ENCODE data around the gene MTHFD1L.

The MTHFD1L gene

GRCh38 chr6:151142676-151143075, 277.2 kb downstream of the MTHFD1L start:
- H3K79me2 ChIP-seq (ENCODE audit: control insufficient read depth, low read length): no peaks in the 10 kb centered on the region

GRCh38 chr6:151143337-151143736, 277.8 kb downstream of the MTHFD1L start:
- no peaks in the 10 kb centered on the region for H3K9me3 ChIP-seq (ENCODE audit: control insufficient read depth, insufficient read depth, low read length)
- H3K27me3 ChIP-seq (ENCODE audit: control insufficient read depth, low read length): no peaks in the 10 kb centered on the region
- H3K27ac ChIP-seq (ENCODE audit: low read depth, low read length): no peak overlapping the region
- no peaks in the 10 kb centered on the region for H3F3A ChIP-seq (ENCODE audit: control insufficient read depth, insufficient read depth)
- peaks cover 7% of the 10 kb centered on the region for H3K4me1 ChIP-seq (ENCODE audit: control insufficient read depth, low read length)
- H3K4me3 ChIP-seq (ENCODE audit: low read length): no peak overlapping the region
- H3K4me2 ChIP-seq (ENCODE audit: low read length): no peak overlapping the region
- H3K9me2 ChIP-seq (replicated peaks; ENCODE audit: control insufficient read depth, low read length): no peaks in the 10 kb centered on the region
- H4K20me1 ChIP-seq (ENCODE audit: control insufficient read depth, insufficient read depth, low read depth, low read length): no peaks in the 10 kb centered on the region
- TF ChIP-seq EZH2phosphoT487 (IDR thresholded peaks at IDR 0.05; ENCODE audit: borderline replicate concordance, low read length) (no peak), CTCF (IDR thresholded peaks at IDR 0.05; ENCODE audit: low read depth, low read length, poor library complexity, severe bottlenecking) (no peak)
- no peaks in the 10 kb centered on the region for H3K36me3 ChIP-seq (ENCODE audit: control insufficient read depth, low read length)
- H3K79me2 ChIP-seq (ENCODE audit: control insufficient read depth, low read length): no peaks in the 10 kb centered on the region

More at GRCh38 chr6:151142676-151143075, 277.2 kb downstream of the MTHFD1L start:
- no peaks in the 10 kb centered on the region for H3F3A ChIP-seq (ENCODE audit: control insufficient read depth, insufficient read depth)
- H3K4me1 ChIP-seq (ENCODE audit: control insufficient read depth, low read length): peaks cover 7% of the 10 kb centered on the region
- no peaks in the 10 kb centered on the region for H3K9me3 ChIP-seq (ENCODE audit: control insufficient read depth, insufficient read depth, low read length)
- no peaks in the 10 kb centered on the region for H3K36me3 ChIP-seq (ENCODE audit: control insufficient read depth, low read length)
- no peak for TF ChIP-seq CTCF (IDR thresholded peaks at IDR 0.05; ENCODE audit: low read depth, low read length, poor library complexity, severe bottlenecking)
- no peak for TF ChIP-seq EZH2phosphoT487 (IDR thresholded peaks at IDR 0.05; ENCODE audit: borderline replicate concordance, low read length)
- no peaks in the 10 kb centered on the region for H3K9me2 ChIP-seq (replicated peaks; ENCODE audit: control insufficient read depth, low read length)
- H3K4me3 ChIP-seq (ENCODE audit: low read length): no peak overlapping the region
- no peak overlapping the region for H3K27ac ChIP-seq (ENCODE audit: low read depth, low read length)
- no peaks in the 10 kb centered on the region for H4K20me1 ChIP-seq (ENCODE audit: control insufficient read depth, insufficient read depth, low read depth, low read length)
- H3K27me3 ChIP-seq (ENCODE audit: control insufficient read depth, low read length): no peaks in the 10 kb centered on the region
- no peak overlapping the region for H3K4me2 ChIP-seq (ENCODE audit: low read length)

GRCh38 chr6:151143806-151144205, 278.3 kb downstream of the MTHFD1L start:
- Histone ChIP-seq H3K27ac (ENCODE audit: low read depth, low read length) (no peak overlapping the region), H4K20me1 (ENCODE audit: control insufficient read depth, insufficient read depth, low read depth, low read length) (no peaks in the 10 kb centered on the region), H3F3A (ENCODE audit: control insufficient read depth, insufficient read depth) (no peaks in the 10 kb centered on the region), H3K4me1 (ENCODE audit: control insufficient read depth, low read length) (peaks cover 7% of the 10 kb centered on the region), H3K36me3 (ENCODE audit: control insufficient read depth, low read length) (no peaks in the 10 kb centered on the region), H3K4me2 (ENCODE audit: low read length) (no peak overlapping the region), H3K79me2 (ENCODE audit: control insufficient read depth, low read length) (no peaks in the 10 kb centered on the region), H3K4me3 (ENCODE audit: low read length) (no peak overlapping the region), H3K9me3 (ENCODE audit: control insufficient read depth, insufficient read depth, low read length) (no peaks in the 10 kb centered on the region), H3K27me3 (ENCODE audit: control insufficient read depth, low read length) (no peaks in the 10 kb centered on the region), H3K9me2 (replicated peaks; ENCODE audit: control insufficient read depth, low read length) (no peaks in the 10 kb centered on the region)
- TF ChIP-seq EZH2phosphoT487 (IDR thresholded peaks at IDR 0.05; ENCODE audit: borderline replicate concordance, low read length) (no peak), CTCF (IDR thresholded peaks at IDR 0.05; ENCODE audit: low read depth, low read length, poor library complexity, severe bottlenecking) (no peak)

Data from DOHH2 (cell line).